SK-N-MC (cell line): ENCODE results near the gene CACFD1.

Experiments used
- EZH2 ChIP-seq: fragments of 200-600 bp; sonication (generic); IDR thresholded peaks from one replicate; pipeline ENCODE4 v1.6.1; 2017; ENCODE audit warnings: antibody characterized with exemption
- POLR2AphosphoS5 ChIP-seq: IDR thresholded peaks from 2 replicates; pipeline ENCODE4 v1.6.1; 2012; ENCODE audit warnings: mild to moderate bottlenecking, low read depth, low read length, borderline replicate concordance

GRCh38 chr9:133507246-133507965, 47.6 kb downstream of the CACFD1 start:
- TF ChIP-seq POLR2AphosphoS5, result no peak
- TF ChIP-seq EZH2, result no peak
